ENCODE data around the gene ENOSF1.
A peak's percentile ranks its signal among the peaks of the same experiment; 100 is the strongest.
"Not testable (repeated sequence)": the region's sequence is repeated elsewhere in the genome, so short reads cannot be mapped to it uniquely, and the experiment has no call there.

Gene ENOSF1, protein sequence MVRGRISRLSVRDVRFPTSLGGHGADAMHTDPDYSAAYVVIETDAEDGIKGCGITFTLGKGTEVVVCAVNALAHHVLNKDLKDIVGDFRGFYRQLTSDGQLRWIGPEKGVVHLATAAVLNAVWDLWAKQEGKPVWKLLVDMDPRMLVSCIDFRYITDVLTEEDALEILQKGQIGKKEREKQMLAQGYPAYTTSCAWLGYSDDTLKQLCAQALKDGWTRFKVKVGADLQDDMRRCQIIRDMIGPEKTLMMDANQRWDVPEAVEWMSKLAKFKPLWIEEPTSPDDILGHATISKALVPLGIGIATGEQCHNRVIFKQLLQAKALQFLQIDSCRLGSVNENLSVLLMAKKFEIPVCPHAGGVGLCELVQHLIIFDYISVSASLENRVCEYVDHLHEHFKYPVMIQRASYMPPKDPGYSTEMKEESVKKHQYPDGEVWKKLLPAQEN

DNA sequence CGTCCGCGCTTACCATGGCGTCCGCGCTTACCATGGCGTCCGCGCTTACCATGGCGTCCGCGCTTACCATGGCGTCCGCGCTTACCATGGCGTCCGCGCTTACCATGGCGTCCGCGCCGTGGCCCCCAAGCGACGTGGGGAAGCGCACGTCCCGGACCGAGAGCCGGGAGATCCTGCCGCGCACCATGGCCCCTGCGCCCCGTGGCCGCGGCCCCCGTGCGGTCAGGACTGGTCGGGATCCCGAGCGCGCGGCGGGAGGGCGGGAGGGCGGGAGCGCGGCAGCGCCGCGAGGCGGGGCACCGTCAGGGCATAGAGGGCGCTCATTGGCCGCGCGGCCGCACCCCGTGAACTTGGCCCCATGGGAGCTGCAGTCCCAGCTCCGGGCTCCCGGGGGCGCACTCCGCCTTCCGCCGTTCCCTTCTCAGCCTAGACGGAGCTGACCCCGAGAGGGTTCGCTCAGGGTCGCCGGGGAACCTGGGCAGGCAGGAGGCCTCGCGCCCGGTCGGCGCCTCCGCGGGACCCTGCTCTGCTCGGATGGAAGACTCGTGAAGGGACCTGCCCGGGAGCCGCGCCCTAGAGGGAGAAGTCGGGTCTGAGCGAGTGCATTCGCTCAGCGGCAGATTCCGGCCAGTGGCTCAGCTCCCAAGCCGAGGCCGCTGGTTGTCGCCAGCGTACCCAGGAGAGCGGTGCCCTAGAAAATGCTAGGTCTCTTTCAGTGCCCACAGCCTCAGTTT is at the start of gene ENOSF1:
TSS of gene ENOSF1 (minus strand) at position 230 of the 734 bp plus-strand sequence. CDS start at position 187, 43 bp downstream.
- H3K4me3 ChIP-seq (ENCODE audit: low read depth, low read length), result peak within 1 kb of the TSS; percentile 67
- H3K9ac ChIP-seq, result peak within 1 kb of the TSS; percentile 80
- peak within 1 kb of the TSS; percentile 84 for H3K4me2 ChIP-seq (ENCODE audit: low read length)
- no peaks in the 10 kb centered on the region for H3K9me3 ChIP-seq (ENCODE audit: control insufficient read depth, low read length)
- no peaks in the 10 kb centered on the region for H3K36me3 ChIP-seq (ENCODE audit: control insufficient read depth, insufficient read depth, low read length)
- peak within 1 kb of the TSS; percentile 97 for H2AFZ ChIP-seq
- H3K27ac ChIP-seq, result peak within 1 kb of the TSS; percentile 92
- peaks cover 15% of the 10 kb centered on the region for H3K79me2 ChIP-seq
- no peaks in the 10 kb centered on the region for H3K4me1 ChIP-seq
- TF ChIP-seq, protein P1, sequence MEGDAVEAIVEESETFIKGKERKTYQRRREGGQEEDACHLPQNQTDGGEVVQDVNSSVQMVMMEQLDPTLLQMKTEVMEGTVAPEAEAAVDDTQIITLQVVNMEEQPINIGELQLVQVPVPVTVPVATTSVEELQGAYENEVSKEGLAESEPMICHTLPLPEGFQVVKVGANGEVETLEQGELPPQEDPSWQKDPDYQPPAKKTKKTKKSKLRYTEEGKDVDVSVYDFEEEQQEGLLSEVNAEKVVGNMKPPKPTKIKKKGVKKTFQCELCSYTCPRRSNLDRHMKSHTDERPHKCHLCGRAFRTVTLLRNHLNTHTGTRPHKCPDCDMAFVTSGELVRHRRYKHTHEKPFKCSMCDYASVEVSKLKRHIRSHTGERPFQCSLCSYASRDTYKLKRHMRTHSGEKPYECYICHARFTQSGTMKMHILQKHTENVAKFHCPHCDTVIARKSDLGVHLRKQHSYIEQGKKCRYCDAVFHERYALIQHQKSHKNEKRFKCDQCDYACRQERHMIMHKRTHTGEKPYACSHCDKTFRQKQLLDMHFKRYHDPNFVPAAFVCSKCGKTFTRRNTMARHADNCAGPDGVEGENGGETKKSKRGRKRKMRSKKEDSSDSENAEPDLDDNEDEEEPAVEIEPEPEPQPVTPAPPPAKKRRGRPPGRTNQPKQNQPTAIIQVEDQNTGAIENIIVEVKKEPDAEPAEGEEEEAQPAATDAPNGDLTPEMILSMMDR (IDR thresholded peaks at IDR 0.05), result peak; percentile 71
- no peaks in the 10 kb centered on the region for H3K27me3 ChIP-seq (ENCODE audit: control insufficient read depth, insufficient read depth, low read length)

DNA sequence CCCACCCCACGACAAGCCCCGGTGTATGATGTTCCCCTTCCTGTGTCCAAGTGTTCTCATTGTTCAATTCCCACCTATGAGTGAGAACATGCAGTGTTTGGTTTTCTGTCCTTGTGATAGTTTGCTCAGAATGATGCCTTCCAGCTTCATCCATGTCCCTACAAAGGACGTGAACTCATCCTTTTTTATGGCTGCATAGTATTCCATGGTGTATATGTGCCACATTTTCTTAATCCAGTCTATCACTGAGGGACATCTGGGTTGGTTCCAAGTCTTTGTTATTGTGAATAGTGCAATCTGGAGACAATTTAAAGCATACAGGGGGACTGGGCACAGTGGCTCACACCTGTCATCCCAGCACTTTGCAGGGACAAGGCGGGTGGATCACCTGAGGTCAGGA is 47.4 kb upstream of the ENOSF1 start:
- not testable (repeated sequence) for H3K9ac ChIP-seq; H3K4me1 ChIP-seq; H3K27ac ChIP-seq; H3K4me3 ChIP-seq (ENCODE audit: low read depth, low read length); H3K4me2 ChIP-seq (ENCODE audit: low read length); H2AFZ ChIP-seq; H3K36me3 ChIP-seq (ENCODE audit: control insufficient read depth, insufficient read depth, low read length); H3K27me3 ChIP-seq (ENCODE audit: control insufficient read depth, insufficient read depth, low read length); H3K9me3 ChIP-seq (ENCODE audit: control insufficient read depth, low read length)
- H3K79me2 ChIP-seq, result peaks cover 34% of the 10 kb centered on the region

DNA sequence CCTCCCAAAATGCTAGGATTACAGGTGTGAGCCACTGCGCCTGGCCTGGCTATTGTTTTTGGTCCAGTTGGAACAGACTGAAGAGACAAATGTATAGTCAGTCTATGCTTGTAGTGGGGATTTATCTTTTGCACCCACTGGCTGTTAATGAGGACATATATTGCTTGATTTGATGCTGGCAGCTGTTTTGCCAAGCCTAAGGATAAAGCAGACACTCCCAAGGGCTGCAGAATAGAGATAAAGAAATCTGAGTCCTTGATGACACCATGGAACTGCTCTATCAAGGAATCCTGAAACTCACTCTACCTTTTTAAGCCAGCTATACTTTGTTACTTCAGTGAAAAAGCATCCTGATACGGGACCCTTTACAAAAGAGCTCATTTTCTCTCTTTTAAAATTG is 43.1 kb upstream of the ENOSF1 start:
- H3K27me3 ChIP-seq (ENCODE audit: control insufficient read depth, insufficient read depth, low read length), result no peaks in the 10 kb centered on the region
- H3K4me1 ChIP-seq, result peaks cover 5% of the 10 kb centered on the region
- TF ChIP-seq, protein P1 (IDR thresholded peaks at IDR 0.05), result no peak
- no peak overlapping the region for H3K9ac ChIP-seq
- H3K79me2 ChIP-seq, result peaks cover 30% of the 10 kb centered on the region
- H3K9me3 ChIP-seq (ENCODE audit: control insufficient read depth, low read length), result no peaks in the 10 kb centered on the region
- H3K4me2 ChIP-seq (ENCODE audit: low read length), result no peak overlapping the region
- H3K27ac ChIP-seq, result no peak overlapping the region
- H2AFZ ChIP-seq, result no peak overlapping the region
- H3K36me3 ChIP-seq (ENCODE audit: control insufficient read depth, insufficient read depth, low read length), result no peaks in the 10 kb centered on the region
- H3K4me3 ChIP-seq (ENCODE audit: low read depth, low read length), result no peak overlapping the region

DNA sequence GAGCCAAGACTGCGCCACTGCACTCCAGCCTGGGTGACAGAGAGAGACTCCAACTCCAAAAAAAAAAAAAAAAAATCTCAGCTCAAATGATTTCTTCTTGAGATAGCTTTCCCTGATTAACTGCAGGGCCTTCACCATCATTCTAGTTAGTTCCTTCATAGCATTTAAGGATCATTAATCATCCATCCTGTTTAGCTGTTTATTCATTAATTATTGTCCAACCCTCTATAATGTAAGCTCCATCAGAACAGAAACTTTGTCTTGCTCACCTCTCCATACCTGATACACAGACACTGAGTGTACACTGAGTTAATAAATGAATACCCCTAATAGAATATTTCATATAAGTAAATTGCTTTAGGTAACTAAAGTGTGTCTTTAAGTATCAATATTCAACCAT is 42.2 kb upstream of the ENOSF1 start:
- Histone ChIP-seq H3K4me1 (peaks cover 5% of the 10 kb centered on the region), H3K4me2 (ENCODE audit: low read length) (no peak overlapping the region), H2AFZ (no peak overlapping the region), H3K27ac (no peak overlapping the region), H3K4me3 (ENCODE audit: low read depth, low read length) (no peak overlapping the region), H3K79me2 (peaks cover 23% of the 10 kb centered on the region), H3K9ac (no peak overlapping the region), H3K9me3 (ENCODE audit: control insufficient read depth, low read length) (no peaks in the 10 kb centered on the region), H3K27me3 (ENCODE audit: control insufficient read depth, insufficient read depth, low read length) (no peaks in the 10 kb centered on the region), H3K36me3 (ENCODE audit: control insufficient read depth, insufficient read depth, low read length) (no peaks in the 10 kb centered on the region)
- TF ChIP-seq, protein P1 (IDR thresholded peaks at IDR 0.05), result no peak

DNA sequence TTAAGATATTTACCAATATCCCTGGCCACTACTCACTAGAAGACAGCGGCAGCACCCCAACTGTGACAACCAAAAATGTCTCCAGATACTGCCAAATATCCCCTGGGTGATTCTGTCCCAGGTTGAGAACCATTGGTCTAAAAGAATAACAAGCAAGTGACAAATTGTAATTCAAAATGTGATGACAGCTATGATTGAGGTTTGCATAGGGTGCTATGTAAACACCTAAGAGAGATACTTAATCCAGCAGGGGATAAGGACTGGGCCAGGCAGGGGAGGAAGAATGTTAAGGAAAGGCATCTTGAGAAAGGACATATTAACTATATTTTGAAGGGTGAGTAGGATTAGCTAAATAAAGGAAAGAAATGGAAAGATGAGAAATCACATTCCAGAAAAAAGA is 38.0 kb upstream of the ENOSF1 start:
- TF ChIP-seq, protein P1 (IDR thresholded peaks at IDR 0.05), result no peak
- Histone ChIP-seq H2AFZ (no peak overlapping the region), H3K4me1 (peaks cover 5% of the 10 kb centered on the region), H3K9ac (no peak overlapping the region), H3K4me3 (ENCODE audit: low read depth, low read length) (no peak overlapping the region), H3K27ac (no peak overlapping the region), H3K79me2 (peaks cover 9% of the 10 kb centered on the region), H3K36me3 (ENCODE audit: control insufficient read depth, insufficient read depth, low read length) (no peaks in the 10 kb centered on the region), H3K9me3 (ENCODE audit: control insufficient read depth, low read length) (no peaks in the 10 kb centered on the region), H3K27me3 (ENCODE audit: control insufficient read depth, insufficient read depth, low read length) (no peaks in the 10 kb centered on the region), H3K4me2 (ENCODE audit: low read length) (no peak overlapping the region)

All from parathyroid adenoma (tissue), 2 donors.